HL-60/S4 treated with retinoic acid at 250 ng/mL for 4 days and 3 days (cell line): ENCODE measurements around the gene PANK1.

Experiments
- in situ Hi-C: fragments of 300-500 bp; cut with MboI; formaldehyde crosslinking; loops from 2 replicates; pipeline ENCODE4 v1.7.0; 2022; ENCODE audit warnings: low sequenced_read_pairs

Gene PANK1

DNA sequence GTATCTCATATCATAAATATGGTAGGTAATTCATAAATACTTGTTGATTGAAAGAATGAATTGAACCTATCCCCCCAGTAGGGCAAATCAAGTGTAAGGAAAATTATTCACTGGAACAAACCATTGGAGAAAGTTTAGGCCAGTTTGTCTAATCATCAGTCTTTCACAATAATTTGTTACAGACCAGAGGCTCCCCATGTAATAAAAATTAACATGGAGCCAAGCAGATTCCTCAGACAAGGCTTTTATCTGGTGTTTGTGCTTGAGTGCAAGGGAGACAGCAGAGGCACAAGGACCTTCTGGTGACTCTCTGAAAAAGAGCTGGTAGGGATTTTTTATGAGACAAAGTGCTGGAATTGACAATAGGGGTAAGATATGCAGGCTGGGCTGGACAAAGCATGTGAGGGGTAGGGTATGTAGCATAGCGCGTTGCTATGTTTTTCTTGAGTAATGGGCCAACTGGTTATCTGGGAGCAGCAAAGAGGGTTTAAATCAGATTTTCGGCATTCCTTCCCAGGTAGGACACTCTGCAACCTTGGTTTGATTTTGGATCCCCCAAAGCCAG lies 7.8 kb upstream of the PANK1 start:
- in situ Hi-C loops = no loop called here

DNA sequence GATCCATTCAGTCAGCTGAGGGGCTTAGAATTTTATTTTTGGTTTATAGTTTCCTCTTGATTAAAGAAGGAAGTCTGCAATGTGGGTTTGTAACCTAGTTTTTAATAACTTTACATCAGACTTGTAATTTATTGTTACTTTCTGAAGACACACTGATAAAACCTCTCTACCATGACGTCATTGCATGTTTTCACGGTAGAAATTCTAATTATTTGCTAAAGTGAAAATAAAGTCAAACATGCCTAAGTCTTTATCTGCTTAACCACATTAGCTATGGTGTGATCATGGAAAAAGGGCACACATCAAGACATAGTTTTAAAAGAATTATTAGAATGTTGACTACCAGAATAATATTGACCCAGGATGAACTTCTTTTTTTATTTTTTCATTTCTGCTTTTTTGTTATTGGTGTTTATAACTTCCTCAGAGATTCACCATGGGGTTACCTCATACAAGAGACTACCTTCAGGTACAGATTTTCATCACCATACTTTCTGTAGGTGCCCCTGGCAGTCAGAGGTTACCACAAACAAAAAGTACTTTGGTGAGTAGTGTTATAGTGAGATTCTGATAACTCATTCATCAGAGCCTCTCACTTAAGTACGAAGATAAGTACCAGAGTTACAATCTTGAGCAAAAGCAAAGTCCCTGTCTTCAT lies 7.0 kb upstream of the PANK1 start:
- in situ Hi-C loops = no loop called here

DNA sequence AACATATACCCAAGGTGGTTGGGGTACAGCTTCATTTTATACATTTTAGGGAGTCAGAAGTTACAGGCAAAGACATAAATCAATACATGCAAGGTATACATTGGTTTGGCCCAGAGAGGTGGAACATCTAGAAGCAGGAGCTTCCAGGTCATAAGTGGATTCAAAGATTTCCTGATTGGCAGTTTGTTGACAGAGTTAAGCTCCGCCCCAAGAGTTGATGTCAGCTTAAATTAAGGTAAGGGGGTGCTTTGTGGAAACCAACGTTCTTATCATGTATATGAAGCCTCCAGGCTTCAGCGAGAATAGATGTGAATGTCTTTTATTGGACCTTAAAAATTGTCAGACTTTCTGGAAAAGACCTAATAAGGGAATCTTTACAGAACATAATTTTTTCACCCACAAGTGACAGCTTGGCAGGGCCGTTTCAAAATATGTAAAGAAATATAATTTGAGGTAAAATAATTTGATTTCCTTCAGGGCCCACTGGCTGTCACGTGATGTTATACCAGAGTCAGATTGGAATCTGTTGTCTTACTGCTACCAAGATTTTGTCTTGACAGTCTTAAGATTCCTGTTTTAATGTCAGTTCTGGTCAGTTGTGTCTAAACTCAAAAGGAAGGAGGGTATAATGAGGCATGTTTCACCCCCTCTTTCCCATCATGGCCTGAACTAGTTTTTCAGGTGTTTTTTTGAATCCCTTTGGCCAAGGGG lies 6.3 kb upstream of the PANK1 start:
- in situ Hi-C loops = no loop called here

- in situ Hi-C loops = no loop called here
Measured at GRCh38 chr10:89649051-89649450, 4.0 kb upstream of the PANK1 start.

DNA sequence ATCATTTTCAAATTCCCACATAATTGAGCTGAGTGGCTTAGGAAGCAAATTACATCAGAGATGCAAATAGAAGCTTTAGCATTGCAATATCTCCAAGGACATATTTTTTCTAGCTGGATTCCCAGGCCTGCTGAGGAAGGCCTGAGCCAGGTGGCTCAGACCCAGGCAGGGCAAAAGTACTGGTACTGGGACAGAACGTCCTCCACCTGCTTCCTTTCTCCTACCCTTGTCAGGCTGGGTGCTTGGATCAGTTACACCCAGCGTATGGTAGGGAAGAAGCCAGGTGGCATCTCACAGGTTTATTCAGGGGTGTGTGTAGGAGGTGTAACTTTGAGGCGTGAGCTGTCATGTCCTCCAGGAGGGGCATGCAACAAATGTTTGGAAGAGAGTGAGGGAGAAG lies 3.0 kb upstream of the PANK1 start:
- in situ Hi-C loops = no loop called here

GRCh38 chr10:89646889-89647657 lies 2.0 kb upstream of the PANK1 start:
- in situ Hi-C loops = no loop called here

GRCh38 chr10:89645742-89646172 lies 715 bp upstream of the PANK1 start:
- in situ Hi-C loops = no loop called here

DNA sequence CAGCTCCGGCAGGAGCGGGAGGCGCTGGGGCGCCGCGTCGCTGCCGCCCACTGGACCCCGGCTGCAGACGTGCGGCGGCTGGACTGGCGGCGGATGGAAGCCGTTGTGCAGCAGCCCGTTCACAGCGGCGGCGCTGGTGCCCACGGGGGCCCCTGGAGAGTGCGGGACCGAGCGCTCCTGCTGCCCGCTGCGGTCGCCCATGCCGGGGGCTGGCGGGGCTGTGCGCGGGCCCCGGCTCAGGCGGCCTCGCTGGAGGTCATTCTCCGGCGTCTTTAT lies 413 bp downstream of the PANK1 start:
- in situ Hi-C loops = no loop called here

GRCh38 chr10:89643812-89644690 lies 991 bp downstream of the PANK1 start:
- in situ Hi-C loops = no loop called here

DNA sequence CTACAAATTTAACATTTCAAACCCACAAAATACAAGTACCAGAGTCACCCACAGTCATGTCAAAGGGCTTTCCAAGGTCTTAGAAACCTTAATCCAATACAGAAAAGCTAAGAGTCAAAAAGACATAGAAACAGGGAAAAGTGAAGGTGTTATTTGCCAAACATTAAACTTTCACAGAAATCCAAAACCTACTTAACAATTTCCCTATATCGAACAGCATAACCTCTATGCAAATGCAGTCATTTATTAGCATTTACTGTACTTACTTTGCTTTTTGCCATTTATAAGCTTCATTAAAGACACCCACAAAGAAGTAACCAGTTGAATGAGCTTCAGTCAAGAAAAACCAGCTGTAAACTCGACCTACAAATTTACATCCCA lies 1.6 kb downstream of the PANK1 start:
- in situ Hi-C loops = no loop called here

GRCh38 chr10:89642193-89642592 lies 2.8 kb downstream of the PANK1 start:
- in situ Hi-C loops = no loop called here

DNA sequence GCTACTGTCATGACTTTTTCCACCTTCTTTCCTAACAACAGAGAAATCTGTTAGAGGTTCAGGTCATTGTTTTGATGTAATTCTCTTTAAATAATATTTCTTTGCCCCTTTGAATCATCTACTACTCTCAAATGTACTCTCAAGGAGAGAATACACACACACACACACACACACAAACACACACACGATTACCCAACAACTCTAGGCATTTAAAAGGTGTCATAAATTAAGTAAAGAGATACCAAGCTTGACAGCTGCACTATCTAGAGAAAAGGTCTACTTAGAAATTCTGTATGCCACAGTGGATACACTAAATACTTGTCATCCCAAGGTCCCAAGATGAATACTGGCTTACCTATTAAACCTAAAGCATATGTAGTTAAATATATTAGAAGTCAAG lies 4.8 kb downstream of the PANK1 start:
- in situ Hi-C loops = no loop called here

- in situ Hi-C loops = no loop called here
Measured at GRCh38 chr10:89639326-89639725, 5.7 kb downstream of the PANK1 start.

- in situ Hi-C loops = no loop called here
Measured at GRCh38 chr10:89637113-89637512, 7.9 kb downstream of the PANK1 start.

DNA sequence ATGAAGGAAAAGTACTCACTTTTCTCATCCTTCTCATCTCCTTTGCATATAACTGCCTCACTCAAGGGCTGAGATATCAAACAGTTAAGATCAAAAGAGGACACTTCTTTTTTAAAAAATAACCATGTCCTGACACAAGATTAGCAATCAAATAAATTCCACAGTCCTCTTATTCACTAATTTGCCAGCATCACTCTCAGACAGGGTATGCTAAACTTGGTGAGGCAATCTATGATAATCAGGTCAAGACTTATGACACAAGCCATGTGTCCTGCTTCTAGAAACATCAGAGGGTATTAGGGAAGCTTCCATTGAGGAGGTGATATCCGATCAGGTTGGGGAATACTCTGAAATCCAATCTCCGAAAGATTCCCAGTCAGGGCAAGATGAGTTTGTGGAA lies 10.4 kb downstream of the PANK1 start:
- in situ Hi-C loops = no loop called here

GRCh38 chr10:89633484-89633883 lies 11.6 kb downstream of the PANK1 start:
- in situ Hi-C loops = no loop called here

- in situ Hi-C loops = no loop called here
Measured at GRCh38 chr10:89632824-89633223, 12.2 kb downstream of the PANK1 start.

DNA sequence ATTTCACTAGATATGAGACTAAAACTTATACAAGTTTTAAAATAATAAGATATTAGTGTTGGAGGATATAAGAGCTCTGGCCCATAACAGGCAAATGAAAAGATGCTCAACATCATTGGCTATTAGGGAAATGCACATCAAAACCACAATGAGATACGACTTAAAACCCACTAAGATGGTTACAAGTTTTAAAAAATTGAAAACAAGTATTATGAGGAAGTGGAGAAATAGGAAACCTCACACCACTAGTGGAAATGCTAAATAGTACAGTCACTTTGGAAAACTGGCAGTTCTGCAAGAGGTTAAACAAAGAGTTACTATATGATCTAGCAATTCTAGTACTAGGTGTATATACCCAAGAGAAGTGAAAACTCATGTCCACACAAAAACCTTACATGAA lies 17.2 kb downstream of the PANK1 start:
- in situ Hi-C loops = no loop called here

GRCh38 chr10:89625041-89625765 lies 19.8 kb downstream of the PANK1 start:
- in situ Hi-C loops = no loop called here

GRCh38 chr10:89624020-89624419 lies 21.0 kb downstream of the PANK1 start:
- in situ Hi-C loops = no loop called here
